PC-9 (cell line): Measurements from ENCODE around the gene FAM78B. TPM values are rescaled to one million over a fixed set of nuclear protein-coding genes. Genes with fewer than 3 reads are reported as not detected.

Source experiments
- BruUV-seq: library from RNA; stranded (reverse); fragments of 400-500 nt; replicated peaks from 2 replicates; lab custom pipeline; 2021; lab: Mats Ljungman, UMichigan
- CTCF ChIA-PET: fragments of 300-600 bp; sonication (Branson Sonifier 250); formaldehyde crosslinking; loops from one replicate; lab custom pipeline; 2022; ENCODE audit warnings: antibody characterized with exemption; lab: Charles Lee
- POLR2A ChIA-PET: fragments of 300-600 bp; sonication (Branson Sonifier 250); formaldehyde crosslinking; loops from one replicate; lab custom pipeline; 2022; ENCODE audit warnings: antibody characterized with exemption; ENCODE audit not compliant: unreplicated experiment; lab: Charles Lee
- DNase-seq, 2 experiments: peaks; one replicate each; pipeline versions ENCODE4 v3.0.0 to v3.0.0-alpha.2; 2015 to 2022; ENCODE audit warnings: mixed read lengths in 1 of 2
- H2AFZ ChIP-seq: fragments of 200-600 bp; sonication (generic); 2 replicates; pipeline ENCODE4 v1.8.1; 2017; ENCODE audit warnings: antibody characterized with exemption
- H3F3A ChIP-seq: fragments of 200-600 bp; sonication (generic); 2 replicates; pipeline ENCODE4 v1.8.1; 2017; ENCODE audit warnings: antibody characterized with exemption, mild to moderate bottlenecking, low read depth; ENCODE audit not compliant: insufficient read depth
- H3K27ac ChIP-seq: fragments of 200-600 bp; sonication (generic); 2 replicates; pipeline ENCODE4 v1.6.1; 2016; ENCODE audit warnings: mixed run types
- H3K27me3 ChIP-seq: fragments of 200-600 bp; sonication (generic); 2 replicates; pipeline ENCODE4 v1.6.1; 2016; ENCODE audit warnings: low read depth, mixed run types; ENCODE audit not compliant: insufficient read depth
- H3K36me3 ChIP-seq: fragments of 200-600 bp; sonication (generic); 2 replicates; pipeline ENCODE4 v1.6.1; 2016; ENCODE audit warnings: low read depth, mixed run types
- H3K4me1 ChIP-seq: fragments of 200-600 bp; sonication (generic); replicated peaks from 2 replicates; pipeline ENCODE4 v1.6.1; 2016; ENCODE audit warnings: mixed run types; ENCODE audit not compliant: insufficient read depth
- H3K4me2 ChIP-seq: fragments of 200-600 bp; sonication (generic); 2 replicates; pipeline ENCODE4 v1.6.1; 2017; ENCODE audit warnings: mixed run types
- H3K4me3 ChIP-seq: fragments of 200-600 bp; sonication (generic); 2 replicates; pipeline ENCODE4 v1.6.1; 2016; ENCODE audit warnings: mixed run types
- H3K79me2 ChIP-seq: fragments of 200-600 bp; sonication (generic); 2 replicates; pipeline ENCODE4 v1.6.1; 2017; ENCODE audit warnings: low read depth, mixed run types
- H3K9me2 ChIP-seq: fragments of 200-600 bp; sonication (generic); 2 replicates; pipeline ENCODE4 v1.8.1; 2017; ENCODE audit warnings: mild to moderate bottlenecking; ENCODE audit not compliant: insufficient read depth
- H3K9me3 ChIP-seq: fragments of 200-600 bp; sonication (generic); 2 replicates; pipeline ENCODE4 v1.8.1; 2016; ENCODE audit warnings: low read depth; ENCODE audit not compliant: insufficient read depth
- H4K20me1 ChIP-seq: fragments of 200-600 bp; sonication (generic); 2 replicates; pipeline ENCODE4 v1.8.1; 2017; ENCODE audit not compliant: insufficient read depth
- EZH2 ChIP-seq: fragments of 200-600 bp; sonication (generic); IDR thresholded peaks from 2 replicates; pipeline ENCODE4 v1.8.0; 2017; ENCODE audit warnings: antibody characterized with exemption, low read depth
- intact Hi-C: fragments of 100-400 bp; cut with micrococcal nuclease; formaldehyde crosslinking; loops from one replicate; pipeline ENCODE4 v1.10.0; 2022; ENCODE audit not compliant: unreplicated experiment
- total RNA-seq: library from RNA; stranded (reverse); gene quantifications from 2 replicates; pipeline ENCODE4 v1.2.3, GENCODE V29; 2021
- TF ChIP-seq, protein P1 (sequence below): fragments of 200-600 bp; sonication (generic); conservative IDR thresholded peaks from 2 replicates; pipeline ENCODE4 v1.6.1; 2017; ENCODE audit warnings: mixed run types, antibody characterized with exemption, mild to moderate bottlenecking, moderate library complexity

Gene FAM78B
- total RNA-seq, 1 experiment from 2014 or later: not detected

DNA sequence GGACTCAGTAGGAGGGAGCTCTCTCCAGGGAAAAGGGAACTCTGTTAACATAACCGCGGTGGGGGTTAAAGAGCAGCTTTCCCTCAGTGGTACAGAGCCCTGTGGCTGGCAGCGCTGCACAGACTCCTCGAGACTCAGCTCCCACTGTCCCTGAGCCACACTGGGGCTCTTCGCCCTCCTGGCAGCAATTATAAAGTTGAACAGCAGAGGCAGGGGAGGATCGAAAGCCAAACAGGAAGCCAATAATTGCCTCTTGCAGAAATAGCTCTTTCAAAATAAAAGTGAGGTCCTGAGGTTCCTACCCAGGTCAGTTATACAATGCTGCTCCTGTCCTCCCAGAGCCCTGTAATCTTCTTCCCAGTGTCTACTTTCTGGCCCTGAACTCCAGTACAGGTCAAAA, 77.0 kb downstream of the FAM78B start:
- intact Hi-C loops: no loop called here
- TF ChIP-seq EZH2: no peak
- TF ChIP-seq, protein P1, sequence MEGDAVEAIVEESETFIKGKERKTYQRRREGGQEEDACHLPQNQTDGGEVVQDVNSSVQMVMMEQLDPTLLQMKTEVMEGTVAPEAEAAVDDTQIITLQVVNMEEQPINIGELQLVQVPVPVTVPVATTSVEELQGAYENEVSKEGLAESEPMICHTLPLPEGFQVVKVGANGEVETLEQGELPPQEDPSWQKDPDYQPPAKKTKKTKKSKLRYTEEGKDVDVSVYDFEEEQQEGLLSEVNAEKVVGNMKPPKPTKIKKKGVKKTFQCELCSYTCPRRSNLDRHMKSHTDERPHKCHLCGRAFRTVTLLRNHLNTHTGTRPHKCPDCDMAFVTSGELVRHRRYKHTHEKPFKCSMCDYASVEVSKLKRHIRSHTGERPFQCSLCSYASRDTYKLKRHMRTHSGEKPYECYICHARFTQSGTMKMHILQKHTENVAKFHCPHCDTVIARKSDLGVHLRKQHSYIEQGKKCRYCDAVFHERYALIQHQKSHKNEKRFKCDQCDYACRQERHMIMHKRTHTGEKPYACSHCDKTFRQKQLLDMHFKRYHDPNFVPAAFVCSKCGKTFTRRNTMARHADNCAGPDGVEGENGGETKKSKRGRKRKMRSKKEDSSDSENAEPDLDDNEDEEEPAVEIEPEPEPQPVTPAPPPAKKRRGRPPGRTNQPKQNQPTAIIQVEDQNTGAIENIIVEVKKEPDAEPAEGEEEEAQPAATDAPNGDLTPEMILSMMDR: no peak
- no peaks in the 10 kb centered on the region; the same call in 1 of the 2 replicates for H3K27me3 ChIP-seq
- H3K9me3 ChIP-seq: no peaks in the 10 kb centered on the region
- H3K79me2 ChIP-seq: no peaks in the 10 kb centered on the region
- H2AFZ ChIP-seq: no peak overlapping the region
- H4K20me1 ChIP-seq: no peaks in the 10 kb centered on the region
- no peak for DNase-seq
- no peak overlapping the region for H3K27ac ChIP-seq
- H3F3A ChIP-seq: no peaks in the 10 kb centered on the region
- H3K4me1 ChIP-seq: no peaks in the 10 kb centered on the region
- H3K36me3 ChIP-seq: no peaks in the 10 kb centered on the region
- BruUV-seq: no TSS peak
- H3K9me2 ChIP-seq: no peaks in the 10 kb centered on the region
- POLR2A ChIA-PET: no interaction called here
- H3K4me3 ChIP-seq: no peak overlapping the region
- H3K4me2 ChIP-seq: no peak overlapping the region
- CTCF ChIA-PET: no interaction called here

DNA sequence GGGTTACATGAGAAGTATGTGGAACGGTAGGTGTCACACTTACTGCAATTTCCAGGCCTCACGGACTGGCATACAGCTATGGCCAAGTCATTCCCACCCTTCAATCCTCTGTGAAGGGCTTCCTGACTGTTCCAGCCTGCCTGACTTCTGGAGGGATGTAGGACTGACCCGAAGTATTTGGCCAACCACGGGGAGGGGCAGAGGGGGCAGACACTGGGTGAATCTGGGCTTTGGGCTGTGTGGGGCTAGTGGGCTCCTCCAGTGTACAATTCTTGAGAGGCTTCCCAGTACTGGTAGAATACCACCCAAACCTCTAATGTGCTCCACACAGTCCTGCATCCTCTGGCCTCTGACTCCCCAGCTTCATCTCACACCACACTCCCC, 78.2 kb downstream of the FAM78B start:
- H3K4me2 ChIP-seq: no peak overlapping the region
- no peaks in the 10 kb centered on the region for H4K20me1 ChIP-seq
- no peaks in the 10 kb centered on the region for H3K9me3 ChIP-seq
- H3K27me3 ChIP-seq: no peaks in the 10 kb centered on the region; the same call in 1 of the 2 replicates
- TF ChIP-seq, protein P1: no peak
- no peak for TF ChIP-seq EZH2
- H3F3A ChIP-seq: no peaks in the 10 kb centered on the region
- no TSS peak for BruUV-seq
- no peak for DNase-seq
- H3K4me1 ChIP-seq: no peaks in the 10 kb centered on the region
- H3K79me2 ChIP-seq: no peaks in the 10 kb centered on the region
- H2AFZ ChIP-seq: no peak overlapping the region
- no peak overlapping the region for H3K27ac ChIP-seq
- ChIA-PET CTCF (no interaction called here), POLR2A (no interaction called here)
- H3K4me3 ChIP-seq: no peak overlapping the region
- H3K36me3 ChIP-seq: no peaks in the 10 kb centered on the region
- intact Hi-C loops: no loop called here
- H3K9me2 ChIP-seq: no peaks in the 10 kb centered on the region

DNA sequence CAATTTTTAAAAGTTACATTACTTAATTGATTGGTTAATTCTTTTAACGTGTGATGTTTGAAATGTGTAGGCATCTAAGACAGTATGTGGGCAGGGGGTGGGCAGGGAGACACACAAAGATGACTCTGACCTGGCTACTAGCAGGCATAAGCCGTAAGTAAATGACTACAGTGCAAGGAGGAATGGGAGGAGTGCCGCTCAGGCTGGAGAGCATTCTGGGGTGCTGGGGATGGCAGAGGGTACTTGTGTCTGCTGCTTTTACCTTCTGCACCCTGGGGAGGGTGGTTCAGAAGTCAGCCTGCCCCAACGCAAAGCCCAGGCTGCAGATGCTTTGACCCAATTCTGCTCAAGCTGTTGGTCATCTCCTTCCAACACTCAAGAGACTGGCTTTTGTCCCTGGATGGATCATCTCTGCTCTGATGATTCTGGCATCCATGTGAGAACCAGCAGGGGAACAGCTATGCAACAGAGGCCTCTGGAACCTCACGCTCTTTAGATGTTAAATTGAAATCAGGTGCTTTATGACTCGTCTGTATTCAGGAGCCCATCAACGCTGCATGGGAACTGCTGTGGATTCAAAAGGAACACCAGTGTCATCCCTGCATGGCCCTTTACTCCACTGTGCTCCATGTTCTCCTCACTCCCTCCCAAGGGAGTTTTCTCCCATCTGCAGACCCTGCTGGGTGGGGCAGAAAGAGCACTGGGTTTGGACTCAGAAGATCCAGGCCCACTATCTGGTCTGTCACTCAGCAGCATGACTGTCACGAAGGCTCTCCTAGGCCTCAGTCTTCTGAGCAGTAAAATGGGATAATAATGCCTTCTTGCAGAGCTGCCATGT, 78.8 kb downstream of the FAM78B start:
- H3K4me2 ChIP-seq: no peak overlapping the region
- H3K4me3 ChIP-seq: no peak overlapping the region
- TF ChIP-seq, protein P1: no peak
- TF ChIP-seq EZH2: no peak
- H3K79me2 ChIP-seq: no peaks in the 10 kb centered on the region
- no peaks in the 10 kb centered on the region; the same call in 1 of the 2 replicates for H3K27me3 ChIP-seq
- DNase-seq: no peak
- intact Hi-C loops: no loop called here
- no peaks in the 10 kb centered on the region for H4K20me1 ChIP-seq
- H3F3A ChIP-seq: no peaks in the 10 kb centered on the region
- no TSS peak for BruUV-seq
- H3K4me1 ChIP-seq: no peaks in the 10 kb centered on the region
- ChIA-PET POLR2A (no interaction called here), CTCF (no interaction called here)
- no peak overlapping the region for H2AFZ ChIP-seq
- no peak overlapping the region for H3K27ac ChIP-seq
- no peaks in the 10 kb centered on the region for H3K36me3 ChIP-seq
- H3K9me2 ChIP-seq: no peaks in the 10 kb centered on the region
- no peaks in the 10 kb centered on the region for H3K9me3 ChIP-seq
